ENCODE data around the gene SNX21.
"Not testable (repeated sequence)": the region's sequence is repeated elsewhere in the genome, so short reads cannot be mapped to it uniquely, and the experiment has no call there.

Gene SNX21, protein sequence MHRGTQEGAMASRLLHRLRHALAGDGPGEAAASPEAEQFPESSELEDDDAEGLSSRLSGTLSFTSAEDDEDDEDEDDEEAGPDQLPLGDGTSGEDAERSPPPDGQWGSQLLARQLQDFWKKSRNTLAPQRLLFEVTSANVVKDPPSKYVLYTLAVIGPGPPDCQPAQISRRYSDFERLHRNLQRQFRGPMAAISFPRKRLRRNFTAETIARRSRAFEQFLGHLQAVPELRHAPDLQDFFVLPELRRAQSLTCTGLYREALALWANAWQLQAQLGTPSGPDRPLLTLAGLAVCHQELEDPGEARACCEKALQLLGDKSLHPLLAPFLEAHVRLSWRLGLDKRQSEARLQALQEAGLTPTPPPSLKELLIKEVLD

DNA sequence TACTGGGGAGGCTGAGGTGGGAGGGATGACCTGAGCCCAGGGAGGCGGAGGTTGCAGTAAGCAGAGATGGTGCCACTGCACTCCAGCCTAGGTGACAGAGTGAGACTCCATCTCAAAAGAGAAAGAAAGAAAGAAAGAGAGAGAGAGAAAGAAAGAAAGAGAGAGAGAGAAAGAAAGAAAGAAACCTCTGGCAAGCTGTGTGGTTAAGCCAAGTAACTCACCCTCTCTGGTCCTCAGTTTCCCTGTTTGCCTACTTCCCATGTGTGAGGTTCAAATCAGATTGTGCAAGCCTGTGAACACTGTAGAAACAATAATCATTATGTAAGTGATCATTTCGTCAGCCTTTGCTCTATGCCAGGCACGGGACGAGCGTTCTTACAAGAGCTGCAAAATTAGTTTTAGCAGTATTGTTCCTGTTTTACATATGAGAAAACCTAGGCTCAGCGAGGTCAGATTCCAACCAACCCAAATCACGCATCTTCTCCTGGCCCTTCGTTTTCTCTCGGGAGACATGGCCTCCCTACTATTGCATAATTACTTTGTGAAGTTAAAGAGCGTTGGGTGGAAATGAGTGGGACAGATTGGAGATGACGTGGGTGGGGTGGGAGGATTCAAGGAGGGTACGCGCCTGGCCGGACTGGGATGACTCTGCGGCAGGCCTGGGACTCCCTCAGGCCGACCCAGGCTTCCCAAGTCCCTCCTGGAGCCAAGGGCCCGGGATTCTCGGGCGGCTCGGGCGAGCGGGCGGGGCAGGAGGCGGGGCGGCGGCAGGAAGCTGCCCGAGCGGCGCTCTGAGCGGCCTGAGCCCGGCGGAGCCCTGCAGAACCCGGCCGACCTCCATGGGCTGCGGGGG, at the start of gene SNX21:
Gene SNX21 (plus strand): TSS at position 770 of the 853 bp plus-strand sequence. CDS start 121 bp downstream, outside the sequence.
- DNase-seq (ENCODE audit: low read depth, low spot score) = peak; percentile 53

DNA sequence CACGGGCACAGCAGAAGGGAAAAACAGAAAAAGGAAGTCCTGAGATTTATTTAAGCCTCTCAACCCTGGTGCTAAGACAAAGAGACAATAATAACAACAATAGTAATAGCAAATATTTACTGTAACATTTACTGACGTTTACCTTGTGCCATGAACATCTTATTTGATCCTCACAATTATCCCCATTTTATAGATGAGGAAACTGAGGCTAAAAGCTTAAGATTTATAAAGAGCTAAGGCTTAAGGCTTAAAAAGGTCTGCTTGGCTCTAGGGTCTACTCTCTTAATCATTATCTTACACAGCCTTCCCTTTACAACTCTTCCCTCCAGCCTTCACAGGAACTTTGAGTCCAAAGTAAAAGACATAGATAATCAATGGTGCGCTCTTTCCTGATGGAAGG, 45.2 kb upstream of the SNX21 start:
- DNase-seq (ENCODE audit: low read depth, low spot score) = no peak

DNA sequence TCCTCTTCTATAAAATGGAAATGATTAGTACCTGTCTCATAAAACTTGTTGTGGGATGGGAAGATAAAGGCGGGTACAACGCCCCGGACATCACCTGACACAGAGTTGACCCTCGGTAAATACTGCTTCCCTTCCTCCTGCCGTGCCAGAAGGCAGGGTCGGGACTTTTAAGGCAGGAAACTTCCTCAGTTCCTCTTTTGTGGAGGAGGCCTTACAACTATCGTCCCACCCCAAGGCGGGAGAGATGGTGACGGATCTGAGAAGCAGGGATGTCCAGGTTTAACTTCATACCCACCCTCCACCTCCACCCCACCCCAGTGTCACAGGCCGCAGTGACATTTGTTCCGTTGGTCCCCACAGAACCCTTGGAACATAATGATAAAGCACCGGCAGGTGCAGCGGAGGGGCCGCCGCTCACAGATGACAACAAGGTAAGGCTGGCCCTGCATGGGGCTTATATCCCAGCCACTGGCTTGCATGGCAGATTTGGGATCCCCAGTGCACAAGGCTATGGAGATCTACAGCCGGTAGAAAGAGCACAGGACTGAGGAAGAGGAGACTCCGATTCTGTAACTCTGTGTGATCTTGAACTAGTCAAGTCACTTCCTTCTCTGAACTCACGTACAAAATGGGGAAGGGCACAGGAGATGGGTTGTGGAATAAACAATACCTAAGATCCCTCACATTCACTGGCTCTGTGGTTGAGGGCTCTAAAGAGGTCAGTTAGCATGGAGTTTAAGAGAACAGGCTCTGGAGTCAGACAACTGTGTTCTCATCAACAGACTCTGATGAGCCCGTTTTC, 41.1 kb upstream of the SNX21 start:
- DNase-seq (ENCODE audit: low read depth, low spot score) = no peak

DNA sequence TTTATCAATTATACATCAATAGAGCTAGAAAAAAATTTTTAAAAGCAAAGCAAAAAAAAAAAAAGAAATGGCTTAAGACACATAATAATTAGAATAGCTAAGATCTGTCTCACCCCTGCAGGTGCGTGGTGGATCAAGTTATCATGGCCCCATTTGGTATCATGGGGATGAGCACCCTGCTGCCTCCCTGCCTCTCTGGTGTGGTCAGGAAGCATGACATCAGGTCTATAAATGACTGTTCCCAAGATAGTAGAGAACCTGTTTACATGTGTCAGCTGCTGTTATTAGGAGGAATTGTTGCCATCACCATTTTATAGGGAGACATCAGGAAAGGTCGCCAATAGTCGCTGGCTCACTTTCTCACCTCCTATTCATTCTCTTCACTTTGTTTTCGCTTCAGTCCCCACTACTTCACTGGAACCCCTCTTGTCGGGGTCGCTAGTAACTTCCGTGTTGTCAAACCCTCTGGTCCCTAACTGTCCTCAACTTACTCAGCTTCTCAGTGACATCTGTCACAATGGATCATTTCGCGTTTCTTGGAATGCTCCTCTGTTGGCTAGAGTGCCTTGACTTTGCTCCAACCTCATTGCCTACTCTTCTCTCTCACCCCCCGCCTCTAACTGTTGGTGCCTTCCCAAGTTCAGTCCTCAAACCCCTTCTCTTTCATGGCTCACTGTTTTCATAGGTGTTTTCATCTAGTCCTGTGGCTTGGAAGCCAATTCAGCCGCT, 37.1 kb upstream of the SNX21 start:
- DNase-seq (ENCODE audit: low read depth, low spot score) = no peak

DNA sequence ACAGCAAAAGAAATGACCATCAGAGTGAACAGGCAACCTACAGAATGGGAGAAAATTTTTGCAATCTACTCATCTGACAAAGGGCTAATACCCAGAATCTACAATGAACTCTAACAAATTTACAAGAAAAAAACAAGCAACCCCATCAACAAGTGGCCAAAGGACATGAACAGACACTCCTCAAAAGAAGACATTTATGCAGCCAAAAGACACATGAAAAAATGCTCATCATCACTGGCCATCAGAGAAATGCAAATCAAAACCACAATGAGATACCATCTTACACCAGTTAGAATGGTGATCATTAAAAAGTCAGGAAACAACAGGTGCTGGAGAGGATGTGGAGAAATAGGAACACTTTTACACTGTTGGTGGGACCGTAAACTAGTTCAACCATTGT, 36.1 kb upstream of the SNX21 start:
- not testable (repeated sequence) for DNase-seq (ENCODE audit: low read depth, low spot score)

DNA sequence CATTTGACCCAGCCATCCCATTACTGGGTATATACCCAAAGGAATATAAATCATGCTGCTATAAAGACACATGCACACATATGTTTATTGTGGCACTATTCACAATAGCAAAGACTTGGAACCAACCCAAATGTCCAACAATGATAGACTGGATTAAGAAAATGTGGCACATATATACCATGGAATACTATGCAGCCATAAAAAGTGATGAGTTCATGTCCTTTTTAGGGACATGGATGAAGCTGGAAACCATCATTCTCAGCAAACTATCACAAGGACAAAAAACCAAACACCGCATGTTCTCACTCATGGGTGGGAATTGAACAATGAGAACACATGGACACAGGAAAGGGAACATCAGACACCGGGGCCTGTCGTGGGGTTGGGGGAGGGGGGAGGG, 35.6 kb upstream of the SNX21 start:
- DNase-seq (ENCODE audit: low read depth, low spot score) = not testable (repeated sequence)

DNA sequence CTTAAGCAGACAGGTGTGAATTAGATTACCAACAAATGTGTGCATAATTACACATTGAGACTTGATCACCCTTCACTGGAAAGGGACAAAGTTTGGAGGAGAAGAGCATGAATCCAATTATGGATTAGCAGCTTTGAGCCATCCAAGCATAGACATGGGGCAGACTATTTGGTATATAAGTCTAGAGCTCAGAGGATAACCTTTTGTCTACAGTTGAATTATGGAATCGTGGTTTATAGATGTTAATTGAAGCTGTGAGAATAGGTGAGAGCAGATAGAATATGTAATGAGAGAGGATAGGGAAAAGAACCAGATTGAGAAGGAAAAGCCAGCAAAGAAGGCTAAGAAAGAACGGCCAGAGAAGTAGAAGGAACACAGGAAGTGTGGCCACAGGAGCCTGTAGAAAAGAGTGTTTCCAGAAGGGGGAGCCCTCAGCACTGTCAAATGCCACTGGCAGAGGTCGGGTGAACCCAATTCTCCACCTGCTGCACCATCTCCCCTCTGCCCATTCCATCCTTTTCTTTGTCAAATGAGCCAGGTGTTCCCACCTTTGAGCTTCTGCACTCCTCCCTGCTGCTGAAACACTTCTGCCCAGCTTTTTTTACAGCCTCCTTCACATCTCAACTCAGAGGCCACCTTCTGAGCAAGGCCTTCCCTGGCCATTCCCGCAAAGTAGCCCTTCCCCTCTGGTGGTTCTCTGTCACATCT, 34.5 kb upstream of the SNX21 start:
- DNase-seq (ENCODE audit: low read depth, low spot score) = no peak

DNA sequence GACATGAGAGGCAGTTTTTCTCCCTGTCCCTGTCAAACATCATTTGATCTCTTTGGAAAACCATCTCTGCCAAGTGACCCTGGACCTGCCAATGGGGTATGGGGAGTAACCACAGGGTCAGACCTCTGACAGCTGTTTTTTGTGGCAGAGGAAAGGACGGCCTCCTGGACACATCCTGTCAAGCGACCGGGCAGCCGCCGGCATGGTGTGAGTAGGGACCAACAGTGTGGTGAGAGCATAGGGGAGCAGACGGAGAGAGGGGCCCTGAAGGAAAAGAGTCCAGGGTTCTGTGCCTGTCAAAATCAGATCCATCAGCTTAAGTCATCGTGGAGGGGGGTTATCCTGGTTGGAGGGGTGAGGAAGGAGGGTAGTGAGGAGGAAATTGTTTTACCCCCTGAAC, 31.7 kb upstream of the SNX21 start:
- no peak for DNase-seq (ENCODE audit: low read depth, low spot score)

DNA sequence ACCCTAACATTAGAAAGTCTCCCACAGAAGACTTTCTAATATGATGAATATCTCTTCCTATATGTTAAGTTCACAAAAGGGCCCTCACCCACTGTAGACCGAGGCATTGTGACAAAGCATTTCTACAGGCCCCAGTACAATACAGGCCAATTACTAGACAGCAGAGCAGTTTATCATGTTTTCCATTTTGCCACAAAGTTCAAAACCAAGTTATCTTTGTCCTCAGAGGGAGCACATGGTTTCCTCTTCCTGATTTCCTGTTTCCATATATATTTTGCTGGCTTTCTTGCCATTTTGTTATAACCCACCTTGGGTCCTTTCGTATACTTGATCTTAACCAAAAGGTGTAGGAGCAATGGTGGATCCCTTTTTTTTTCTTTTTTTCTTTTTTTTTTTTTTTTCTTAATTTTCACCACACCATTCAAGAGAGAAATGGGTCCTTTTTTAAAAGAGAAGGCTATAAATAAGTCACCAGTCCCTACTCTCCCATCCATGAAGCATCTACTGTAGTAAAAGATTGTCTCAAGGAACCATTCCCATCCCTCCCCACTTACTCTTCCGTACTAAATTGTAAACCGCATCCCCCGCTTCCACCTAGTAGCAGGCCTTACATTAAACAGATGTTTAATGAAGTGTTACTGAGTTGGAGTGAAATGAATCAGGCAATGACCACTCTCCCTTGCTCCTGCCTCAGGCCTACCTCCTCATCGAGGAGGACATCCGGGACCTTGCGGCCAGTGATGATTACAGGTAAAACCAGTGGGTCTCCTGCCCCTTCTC, 23.2 kb upstream of the SNX21 start:
- no peak for DNase-seq (ENCODE audit: low read depth, low spot score)

DNA sequence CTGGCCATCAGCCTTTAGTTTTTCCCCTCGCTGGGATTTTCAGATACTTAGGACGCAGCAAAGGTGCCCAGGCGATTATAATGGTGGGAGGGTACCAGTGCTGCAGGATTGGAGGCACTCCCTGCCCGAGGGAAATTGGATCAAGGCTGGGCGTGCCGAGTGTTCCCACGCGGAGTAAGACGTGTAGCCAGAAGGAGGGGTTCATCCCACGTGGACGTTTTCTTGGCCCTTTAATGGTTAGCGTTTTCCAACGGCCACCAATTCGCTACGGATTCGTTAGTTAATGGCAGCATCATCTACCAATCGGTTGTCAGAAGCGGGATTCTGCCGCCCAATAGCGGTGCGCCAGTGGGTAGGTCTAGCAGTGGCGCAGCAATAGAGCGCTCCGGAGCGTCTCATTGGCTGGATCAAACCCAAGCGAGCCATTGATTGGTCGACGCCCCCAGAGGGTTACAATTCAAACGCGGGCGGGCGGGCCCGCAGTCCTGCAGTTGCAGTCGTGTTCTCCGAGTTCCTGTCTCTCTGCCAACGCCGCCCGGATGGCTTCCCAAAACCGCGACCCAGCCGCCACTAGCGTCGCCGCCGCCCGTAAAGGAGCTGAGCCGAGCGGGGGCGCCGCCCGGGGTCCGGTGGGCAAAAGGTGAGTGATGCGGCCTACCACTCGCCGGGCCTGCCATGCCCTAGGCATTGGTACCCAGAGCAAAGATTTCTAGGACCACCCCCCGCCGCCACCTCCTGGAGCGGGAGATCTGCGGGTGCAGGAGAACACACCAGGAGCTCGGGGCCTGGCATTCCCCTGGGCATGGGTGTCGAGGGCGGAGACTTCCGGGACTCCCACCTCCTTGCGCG, 21.2 kb upstream of the SNX21 start, which contains the start of gene UBE2C:
Gene UBE2C (plus strand): TSS at position 488 of the 849 bp plus-strand sequence. CDS start 52 bp downstream, at position 540.
- DNase-seq (ENCODE audit: low read depth, low spot score) = peak; percentile 99

DNA sequence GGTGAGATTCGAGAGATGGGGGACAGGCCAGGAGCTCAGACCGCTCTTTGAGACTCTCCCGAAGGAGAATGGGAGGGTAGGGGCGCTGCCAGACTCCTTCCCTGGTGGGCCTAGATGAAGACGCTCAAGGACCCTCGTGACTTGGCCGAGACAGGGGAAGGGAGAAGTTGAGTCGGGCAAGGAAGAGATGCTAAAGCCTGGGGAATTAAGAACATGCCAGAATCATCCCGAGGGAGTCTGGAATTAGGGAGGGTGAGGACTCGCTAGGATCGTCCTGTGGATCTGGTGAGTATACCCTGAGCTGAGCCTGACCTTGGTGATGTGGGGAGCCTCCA, 20.6 kb upstream of the SNX21 start:
- no peak for DNase-seq (ENCODE audit: low read depth, low spot score)

DNA sequence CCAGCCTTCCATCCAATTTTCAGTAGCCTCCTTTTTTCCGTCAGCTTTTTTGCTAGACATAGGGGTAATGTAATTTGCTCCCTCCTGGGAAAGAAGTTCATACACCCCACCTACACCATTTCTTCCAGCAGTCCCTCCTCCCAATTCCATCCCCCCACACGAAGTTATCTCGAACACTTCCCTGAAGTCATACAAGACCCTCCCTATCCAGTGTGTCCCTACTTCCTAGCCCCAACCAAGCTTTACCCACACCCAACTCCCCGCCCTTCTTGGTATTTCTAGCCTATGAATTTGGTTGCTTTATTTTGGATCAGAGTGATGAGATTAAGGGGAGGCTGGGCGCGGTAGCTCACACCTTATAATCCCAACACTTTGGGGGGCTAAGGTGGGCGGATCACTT, 20.1 kb upstream of the SNX21 start:
- DNase-seq (ENCODE audit: low read depth, low spot score) = no peak

DNA sequence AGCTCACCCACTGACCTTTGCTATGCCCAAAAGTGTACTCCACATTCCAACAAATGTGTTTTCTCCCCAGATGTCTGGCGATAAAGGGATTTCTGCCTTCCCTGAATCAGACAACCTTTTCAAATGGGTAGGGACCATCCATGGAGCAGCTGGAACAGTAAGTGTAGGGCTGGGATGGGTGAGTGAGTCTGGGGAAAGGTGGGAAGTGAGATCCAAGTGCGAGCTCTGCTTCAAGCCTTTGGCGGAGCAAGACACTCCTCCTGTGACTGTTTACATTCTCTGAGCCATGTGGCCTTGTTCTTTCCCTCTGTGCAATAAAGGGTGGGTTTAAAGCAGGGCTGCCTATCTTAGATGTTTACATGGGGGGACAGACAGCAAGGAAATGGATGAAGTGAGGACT, 19.3 kb upstream of the SNX21 start:
- DNase-seq (ENCODE audit: low read depth, low spot score) = no peak

DNA sequence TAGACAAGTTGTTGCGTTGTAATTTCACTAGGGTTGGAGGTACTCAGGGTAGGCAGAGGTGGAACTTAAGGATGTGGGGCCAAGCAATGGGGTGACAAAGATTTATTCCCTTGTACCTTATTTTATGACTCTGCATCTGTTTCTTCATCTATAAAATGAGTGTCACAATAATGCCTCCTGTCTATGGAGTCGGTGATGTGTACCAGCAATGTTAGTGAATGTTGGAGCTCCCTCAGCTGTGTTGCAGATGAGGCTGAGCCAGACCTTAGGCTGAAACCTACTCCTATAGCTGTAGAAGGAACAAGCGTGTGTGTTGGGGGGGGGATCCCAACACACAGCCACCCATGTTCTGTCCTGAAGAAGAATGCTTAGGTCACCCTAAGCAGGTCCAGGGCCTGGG, 16.6 kb upstream of the SNX21 start:
- DNase-seq (ENCODE audit: low read depth, low spot score) = no peak

DNA sequence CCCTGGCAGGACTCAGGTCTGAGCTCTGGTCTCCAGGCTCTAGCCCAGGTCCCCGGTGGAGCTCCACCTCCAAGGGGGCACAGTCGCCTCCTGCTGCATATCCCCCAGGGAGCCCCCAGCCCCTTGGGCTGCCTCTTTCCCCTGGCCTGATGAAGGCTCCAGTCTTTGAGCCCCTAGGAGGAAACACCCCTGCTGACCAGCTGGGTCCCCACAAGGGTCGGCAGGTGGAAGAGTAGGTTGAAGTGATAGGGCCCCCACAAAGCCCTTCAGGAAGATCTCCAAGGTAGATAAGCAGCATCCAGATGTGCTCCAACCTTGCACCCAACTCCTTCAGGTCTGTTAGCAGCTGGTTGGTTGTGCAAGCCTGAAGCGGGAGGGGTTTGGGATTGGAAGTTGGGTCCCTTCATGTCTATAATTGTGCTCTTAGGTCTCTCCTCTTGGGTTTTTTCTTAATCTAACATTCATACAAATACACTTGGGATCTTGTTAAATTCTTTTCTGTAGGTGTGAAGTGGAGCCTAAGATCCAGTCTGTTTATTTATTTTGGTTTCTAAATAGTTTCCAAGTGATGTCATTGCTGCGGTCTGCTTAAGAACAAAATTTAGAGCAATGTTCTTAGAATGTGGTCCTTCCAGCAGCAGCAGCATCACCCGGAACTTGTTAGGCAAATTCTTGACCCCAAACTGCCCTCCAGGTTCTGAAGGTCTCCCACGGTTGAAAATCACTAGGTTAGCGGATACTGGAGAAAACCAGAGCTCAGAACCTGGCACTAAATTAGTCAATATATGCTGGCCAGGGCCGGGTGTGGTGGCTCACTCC, 16.0 kb upstream of the SNX21 start:
- DNase-seq (ENCODE audit: low read depth, low spot score) = no peak

DNA sequence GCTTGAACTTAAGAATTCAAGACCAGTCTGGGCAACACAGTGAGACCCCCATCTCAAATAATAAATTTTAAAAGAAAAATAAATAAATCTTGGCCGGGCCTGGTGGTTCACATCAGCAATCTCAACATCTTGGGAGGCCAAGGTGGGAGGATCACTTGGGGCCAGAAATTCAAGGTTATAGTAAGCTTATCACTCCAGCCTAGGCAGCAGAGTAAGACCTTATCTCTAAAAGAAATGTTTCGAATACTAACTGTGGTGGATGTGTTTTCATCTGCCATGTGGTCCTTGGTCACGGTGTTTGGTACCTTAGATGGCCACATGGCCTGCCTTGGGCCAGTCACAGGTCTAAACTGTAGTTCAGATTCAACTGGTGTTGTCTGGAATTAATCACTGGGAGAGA, 15.4 kb upstream of the SNX21 start:
- no peak for DNase-seq (ENCODE audit: low read depth, low spot score)

DNA sequence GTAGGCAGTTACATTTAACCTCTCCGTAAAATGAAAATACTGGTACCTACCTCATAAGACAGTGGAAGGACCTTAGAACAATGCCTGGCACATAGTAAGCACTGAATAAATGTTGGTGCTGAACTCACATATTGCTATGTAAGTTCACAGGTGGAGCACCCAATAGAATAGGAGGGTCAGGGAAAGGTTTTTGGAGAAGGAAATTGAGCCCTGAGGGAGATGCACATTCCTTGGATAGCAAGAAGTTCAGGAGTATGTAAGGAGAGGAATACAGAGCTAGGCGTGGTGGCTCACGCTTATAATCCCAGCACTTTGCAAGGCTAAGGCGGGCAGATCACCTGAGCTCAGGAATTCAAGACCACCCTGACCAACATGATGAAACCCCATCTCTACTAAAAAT, 14.1 kb upstream of the SNX21 start:
- no peak for DNase-seq (ENCODE audit: low read depth, low spot score)

DNA sequence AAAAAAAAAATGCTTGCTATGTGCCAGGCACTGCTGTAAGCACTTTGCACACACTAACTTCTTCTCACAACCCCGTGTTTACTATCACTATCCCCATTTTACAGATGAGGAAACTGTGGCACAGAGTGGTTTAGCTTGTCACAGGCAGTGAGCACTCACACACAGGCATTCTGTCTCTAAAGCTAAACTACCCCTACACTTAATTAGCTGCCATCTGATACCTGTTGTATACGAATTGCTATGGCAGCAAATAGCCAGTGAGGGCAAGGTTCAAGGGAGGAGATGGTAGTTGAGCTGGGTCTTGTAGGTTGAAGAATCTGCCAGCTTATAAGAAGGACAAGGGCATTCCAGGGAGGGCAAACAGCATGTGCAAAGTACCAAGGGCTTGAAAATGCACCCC, 11.7 kb upstream of the SNX21 start:
- DNase-seq (ENCODE audit: low read depth, low spot score) = no peak
